NCI-H526 treated with DMSO at 0.1 percent for 48 hours (cell line): ENCODE data around the gene CAPN10.

Source experiments
- DNase-seq: peaks from one replicate; lab custom pipeline; 2025; lab: John Stamatoyannopoulos, UW

Gene CAPN10

DNA sequence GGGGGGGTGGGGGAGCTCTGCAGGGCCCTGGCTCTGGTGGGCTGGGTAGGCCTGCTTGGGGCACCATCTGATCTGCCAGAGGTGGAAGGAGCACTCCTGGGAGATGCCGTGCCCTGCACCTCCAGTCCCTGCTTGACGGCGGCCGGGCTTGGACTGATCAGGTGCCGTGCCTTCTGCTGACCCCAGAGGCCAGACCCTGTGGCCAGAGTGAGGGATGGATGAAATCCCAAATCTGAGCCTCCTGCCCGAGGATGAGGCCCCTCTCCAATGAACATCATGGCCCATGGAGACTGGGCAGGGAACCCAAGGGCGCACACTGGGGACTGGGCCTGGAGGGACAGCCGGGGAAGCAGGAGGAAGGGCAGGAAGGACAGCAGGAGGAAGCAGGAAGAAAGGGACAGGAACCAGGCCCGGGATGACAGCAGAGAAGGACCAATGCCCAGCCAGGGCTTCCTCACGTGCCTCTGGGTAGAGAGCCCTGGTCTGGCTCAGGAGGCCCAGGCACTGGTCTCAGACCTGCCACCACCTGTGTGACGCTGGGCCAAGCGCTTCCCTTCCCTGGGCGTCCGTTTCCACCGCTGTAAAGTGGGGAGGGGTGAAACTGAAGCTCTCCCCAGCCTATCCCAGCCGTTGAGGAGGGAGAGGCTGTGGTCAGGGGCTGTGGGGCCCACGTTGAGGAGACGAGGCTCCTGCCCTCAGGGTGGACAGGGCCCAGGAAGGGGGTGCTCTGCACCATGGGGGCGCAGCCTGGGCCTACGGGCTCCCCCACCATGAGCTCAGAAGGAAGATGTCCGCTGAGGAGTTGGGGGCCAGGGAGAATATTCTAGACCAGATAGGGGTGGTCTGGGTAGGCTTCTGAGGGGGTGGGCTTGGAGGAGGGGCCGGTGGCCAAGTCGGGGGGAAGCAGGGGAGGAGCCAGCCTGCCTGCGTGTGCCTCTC, 37.7 kb downstream of the CAPN10 start:
- DNase-seq, result no peak

DNA sequence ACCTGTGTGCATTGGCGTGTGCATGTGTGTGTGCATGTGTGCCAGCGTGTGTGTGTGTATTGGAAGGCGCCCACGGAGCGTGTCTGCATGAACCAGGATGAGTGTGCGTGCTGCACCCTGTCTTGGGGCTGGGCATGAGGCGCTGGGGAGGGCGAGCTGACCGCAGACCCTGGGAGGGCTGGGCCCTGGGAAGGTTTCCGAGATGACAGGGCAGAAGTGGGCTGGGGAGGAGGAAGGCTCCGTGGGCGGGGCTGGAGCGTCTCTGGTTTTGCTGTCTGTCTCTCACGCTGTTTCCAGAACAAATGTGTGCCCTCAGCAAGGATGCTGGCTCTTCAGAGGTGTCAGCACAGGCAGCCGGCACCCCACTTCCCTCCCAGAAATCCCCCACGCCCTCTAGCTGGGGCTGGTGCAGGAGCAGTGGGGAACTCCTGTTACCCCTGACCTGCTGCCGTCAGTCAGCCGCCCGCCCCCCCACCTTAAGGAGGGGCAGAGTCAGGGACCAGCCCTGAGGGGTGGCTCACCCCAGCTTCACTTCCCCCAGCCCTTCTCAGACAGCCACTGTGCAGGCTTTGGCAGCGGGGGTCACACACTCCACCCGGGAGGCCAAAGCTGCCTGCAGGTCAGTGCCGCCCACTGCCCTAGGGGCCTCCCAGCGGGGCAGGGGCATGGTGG, 38.6 kb downstream of the CAPN10 start, which contains the start of gene GPR35:
Gene GPR35, plus strand, starts transcription at position 531 of the 672 bp plus-strand sequence. CDS start 4,473 bp downstream, outside the sequence.
- no peak for DNase-seq

DNA sequence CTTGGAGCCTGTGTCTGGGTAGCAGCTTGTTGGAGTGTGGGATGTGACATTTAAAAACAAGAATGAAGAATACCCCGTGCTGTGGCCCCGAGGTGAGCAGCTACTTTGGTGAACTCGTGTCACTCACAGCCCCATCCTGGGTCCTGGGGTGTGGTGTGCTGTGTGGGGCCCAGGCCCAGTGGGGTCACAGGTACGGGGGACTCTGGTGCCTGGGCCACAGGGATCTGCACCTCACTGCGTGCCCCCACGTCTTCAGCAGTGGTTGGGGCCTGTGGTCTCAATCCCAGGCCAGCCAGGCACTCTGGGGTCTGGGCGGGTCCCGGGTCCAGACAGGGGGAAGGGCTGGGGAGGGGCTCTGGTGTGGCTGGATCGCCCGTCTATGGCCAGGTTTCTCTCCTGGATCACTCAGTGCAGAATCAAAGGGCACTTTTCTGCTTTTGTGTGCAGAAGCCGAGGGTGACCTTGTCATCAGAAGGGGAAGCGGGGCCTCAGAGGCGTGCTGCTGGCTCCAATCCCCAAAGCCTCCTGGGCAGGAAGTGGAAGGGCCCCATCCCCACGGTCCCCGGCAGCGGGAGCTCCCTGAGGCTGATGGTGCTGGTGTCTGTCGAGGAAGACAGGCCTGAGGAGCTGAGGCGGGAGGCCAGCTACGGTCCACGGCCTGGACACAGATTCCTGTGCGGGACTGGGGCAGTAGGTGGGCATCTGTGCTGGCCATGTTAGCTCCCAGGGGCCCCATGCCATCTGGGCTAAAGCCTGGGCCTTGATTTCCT, 40.2 kb downstream of the CAPN10 start:
- no peak for DNase-seq

- no peak for DNase-seq
Measured at GRCh38 chr2:240627736-240628506, 41.4 kb downstream of the CAPN10 start.

DNA sequence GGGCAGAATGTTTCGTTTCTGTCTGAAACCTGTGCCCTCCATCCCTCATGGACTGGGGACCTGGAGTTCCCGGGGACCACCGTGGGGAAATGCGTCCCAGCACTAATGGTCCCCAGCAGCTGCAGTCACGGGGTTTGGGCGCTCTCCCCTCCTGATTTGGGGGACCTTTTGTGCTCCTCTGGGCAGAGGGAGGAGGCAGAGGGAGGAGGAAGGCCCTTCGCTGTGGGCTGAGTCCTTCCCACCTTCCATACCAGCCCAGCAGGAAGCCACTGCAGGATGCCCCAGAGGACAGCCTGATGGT, 41.9 kb downstream of the CAPN10 start:
- DNase-seq, result no peak

- DNase-seq, result no peak
Measured at GRCh38 chr2:240628808-240629618, 42.5 kb downstream of the CAPN10 start.

- DNase-seq, result no peak
Measured at GRCh38 chr2:240629619-240629967, 43.1 kb downstream of the CAPN10 start.

DNA sequence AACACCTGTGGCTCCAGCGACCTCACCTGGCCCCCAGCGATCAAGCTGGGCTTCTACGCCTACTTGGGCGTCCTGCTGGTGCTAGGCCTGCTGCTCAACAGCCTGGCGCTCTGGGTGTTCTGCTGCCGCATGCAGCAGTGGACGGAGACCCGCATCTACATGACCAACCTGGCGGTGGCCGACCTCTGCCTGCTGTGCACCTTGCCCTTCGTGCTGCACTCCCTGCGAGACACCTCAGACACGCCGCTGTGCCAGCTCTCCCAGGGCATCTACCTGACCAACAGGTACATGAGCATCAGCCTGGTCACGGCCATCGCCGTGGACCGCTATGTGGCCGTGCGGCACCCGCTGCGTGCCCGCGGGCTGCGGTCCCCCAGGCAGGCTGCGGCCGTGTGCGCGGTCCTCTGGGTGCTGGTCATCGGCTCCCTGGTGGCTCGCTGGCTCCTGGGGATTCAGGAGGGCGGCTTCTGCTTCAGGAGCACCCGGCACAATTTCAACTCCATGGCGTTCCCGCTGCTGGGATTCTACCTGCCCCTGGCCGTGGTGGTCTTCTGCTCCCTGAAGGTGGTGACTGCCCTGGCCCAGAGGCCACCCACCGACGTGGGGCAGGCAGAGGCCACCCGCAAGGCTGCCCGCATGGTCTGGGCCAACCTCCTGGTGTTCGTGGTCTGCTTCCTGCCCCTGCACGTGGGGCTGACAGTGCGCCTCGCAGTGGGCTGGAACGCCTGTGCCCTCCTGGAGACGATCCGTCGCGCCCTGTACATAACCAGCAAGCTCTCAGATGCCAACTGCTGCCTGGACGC, 43.6 kb downstream of the CAPN10 start:
- no peak for DNase-seq

- DNase-seq, result no peak
Measured at GRCh38 chr2:240630771-240631547, 44.4 kb downstream of the CAPN10 start.

DNA sequence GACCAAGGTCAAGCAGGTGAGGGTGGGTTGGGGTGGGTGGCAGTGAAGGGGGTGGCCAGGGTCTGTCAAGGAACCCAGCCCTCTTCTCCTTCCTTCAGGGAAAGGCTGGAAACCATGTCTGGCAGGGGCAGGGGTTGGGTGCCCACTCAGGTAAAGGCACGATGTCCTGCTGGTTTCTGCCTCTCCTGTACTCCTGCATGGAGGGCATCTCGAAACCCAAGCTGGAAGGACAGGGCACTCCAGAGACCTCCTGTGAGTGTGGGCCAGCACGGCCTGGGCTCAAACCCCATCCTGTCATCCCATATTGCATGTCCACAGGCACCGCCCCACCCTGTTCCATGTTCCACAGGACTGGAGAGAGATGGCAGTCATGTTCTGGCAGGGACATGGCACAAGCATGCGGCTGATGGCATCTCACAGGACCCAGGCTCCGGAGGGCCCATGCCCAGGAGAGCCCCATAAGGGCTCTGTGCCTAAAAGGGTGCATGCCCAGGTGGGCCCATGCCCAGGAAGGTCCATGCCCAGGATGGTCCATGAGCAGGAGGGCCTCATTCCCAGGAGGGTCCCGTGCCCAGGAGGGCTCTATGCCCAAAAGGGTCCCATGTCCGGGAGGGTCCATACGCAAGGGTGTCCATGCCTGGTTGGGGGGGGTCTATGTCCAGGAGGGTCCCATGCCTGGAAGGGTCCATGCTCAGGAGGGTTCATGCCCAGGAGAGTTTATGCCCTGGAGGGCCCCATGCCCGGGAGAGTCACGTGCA, 45.2 kb downstream of the CAPN10 start:
- no peak for DNase-seq

DNA sequence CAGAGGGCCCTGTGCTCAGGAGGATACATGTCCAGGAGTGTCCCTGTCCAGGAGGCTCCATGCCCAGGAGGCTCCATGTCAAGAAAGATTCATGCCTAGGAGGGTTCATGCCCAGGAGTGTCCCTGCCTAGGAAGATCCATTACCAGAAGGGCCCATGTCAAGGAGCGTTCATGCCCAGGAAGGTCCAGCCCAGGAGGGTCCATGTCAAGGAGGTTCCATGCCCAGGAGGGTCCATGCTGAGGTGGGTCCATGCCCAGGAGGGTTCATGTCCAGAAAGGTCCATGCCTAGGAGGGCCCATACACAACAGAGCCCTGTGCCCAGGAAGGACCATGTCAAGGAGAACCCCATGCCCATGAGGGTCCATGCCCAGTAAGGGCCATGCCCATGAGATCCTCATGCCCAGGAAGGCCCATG, 45.8 kb downstream of the CAPN10 start:
- no peak for DNase-seq

DNA sequence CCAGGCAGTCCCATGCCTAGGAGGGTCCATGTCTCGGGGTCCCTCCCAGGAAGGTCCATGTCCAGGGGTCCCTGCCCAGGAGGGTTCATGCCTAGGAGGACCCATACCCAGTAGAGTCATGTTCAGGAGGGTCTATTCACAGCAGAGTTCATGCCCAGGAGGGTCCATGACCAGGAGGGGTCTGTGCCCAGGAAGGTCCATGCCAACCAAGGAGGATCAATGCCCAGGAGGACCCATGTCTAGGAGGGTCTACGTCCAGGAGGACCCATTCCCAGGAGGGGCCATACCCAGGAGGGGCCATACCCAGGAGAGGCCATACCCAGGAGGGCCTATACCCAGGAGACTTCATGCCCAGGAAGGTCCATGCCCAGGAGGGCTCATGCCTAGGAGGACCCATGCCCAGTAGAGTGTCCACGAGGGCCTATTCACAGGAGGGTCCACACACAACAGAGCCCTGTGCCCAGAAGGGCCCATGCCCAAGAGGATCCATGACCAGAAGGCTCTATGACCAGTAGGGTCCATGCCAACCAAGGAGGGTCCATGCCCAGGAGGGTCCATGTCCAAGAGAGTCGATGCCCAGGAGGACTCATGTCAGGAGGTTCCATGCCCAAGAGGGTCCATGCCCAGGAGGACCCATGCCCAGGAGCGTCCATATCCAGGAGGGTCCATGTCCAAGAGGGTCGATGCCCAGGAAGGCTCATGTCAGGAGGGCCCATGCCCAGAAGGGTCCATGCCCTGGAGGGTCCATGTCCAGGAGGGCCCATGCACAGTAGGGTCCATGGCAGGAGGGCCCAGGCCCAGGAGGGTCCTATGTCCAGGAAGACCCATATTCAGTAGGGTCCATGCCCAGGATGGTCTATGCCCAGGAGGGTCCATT, 48.8 kb downstream of the CAPN10 start:
- DNase-seq, result no peak

GRCh38 chr2:240635998-240636547, 49.5 kb downstream of the CAPN10 start:
- no peak for DNase-seq

DNA sequence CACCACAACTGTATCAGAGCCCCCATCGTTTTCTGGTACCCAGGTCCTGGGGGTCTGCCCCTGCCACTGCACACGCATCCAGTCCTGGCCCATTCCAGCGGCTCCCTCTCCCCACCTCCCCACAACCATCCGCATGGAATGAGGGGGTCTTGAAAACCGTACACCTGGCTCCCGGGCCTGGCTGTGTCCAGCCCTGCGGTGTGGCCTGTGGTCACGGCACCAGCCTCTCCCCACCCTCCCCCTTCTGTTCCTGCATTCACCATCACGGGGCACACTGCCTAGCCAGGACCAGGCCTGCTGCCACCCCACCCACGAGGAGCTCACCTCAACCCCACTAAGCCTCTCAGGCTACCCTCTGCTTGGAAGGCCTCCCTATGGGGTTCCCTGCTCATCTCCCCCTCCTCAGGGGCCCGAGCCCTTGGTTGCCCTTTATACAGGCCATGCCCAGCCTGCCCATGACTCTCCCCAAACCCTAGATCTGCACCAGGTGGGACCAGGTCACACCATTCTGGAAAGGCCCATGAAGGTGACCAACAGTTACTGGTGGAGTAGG, 50.1 kb downstream of the CAPN10 start:
- DNase-seq, result no peak

DNA sequence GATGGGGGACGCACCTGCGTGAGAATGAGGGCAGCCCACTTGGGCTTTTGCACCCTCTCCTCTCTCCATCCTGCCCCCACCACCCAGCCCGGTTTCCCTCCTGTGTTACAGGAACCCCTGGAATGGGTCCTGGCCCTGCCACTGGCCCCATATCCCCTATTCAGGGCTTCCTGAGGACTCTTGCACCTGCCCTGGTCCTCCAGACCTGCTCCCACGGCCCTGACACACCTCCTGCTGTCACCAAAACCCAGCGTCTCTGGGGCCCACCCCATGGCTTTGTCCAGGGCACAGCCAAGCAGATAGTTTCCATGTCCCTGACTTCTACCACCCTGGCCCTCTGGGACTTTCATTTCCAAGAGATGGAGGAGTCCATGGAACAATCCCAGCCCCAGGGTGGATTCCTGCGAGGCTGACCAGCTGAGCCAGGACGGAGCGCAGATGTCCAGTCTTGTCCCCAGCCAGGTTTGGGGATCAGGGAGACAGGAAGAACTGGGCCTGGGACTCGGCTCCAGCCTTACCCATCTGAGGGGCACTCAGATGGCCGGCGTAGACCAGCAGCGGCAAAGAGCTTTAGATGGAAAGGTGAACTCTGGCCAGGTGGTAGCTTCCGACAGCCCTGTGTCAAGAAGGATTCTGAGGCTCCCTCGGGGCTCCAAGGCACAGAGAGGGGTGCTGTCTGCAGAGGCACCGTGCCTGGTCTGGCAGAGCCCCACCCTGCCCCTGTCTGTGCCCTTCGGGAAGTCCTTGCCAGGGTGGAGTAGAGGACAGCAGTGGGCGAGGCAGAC, 50.8 kb downstream of the CAPN10 start:
- no peak for DNase-seq

DNA sequence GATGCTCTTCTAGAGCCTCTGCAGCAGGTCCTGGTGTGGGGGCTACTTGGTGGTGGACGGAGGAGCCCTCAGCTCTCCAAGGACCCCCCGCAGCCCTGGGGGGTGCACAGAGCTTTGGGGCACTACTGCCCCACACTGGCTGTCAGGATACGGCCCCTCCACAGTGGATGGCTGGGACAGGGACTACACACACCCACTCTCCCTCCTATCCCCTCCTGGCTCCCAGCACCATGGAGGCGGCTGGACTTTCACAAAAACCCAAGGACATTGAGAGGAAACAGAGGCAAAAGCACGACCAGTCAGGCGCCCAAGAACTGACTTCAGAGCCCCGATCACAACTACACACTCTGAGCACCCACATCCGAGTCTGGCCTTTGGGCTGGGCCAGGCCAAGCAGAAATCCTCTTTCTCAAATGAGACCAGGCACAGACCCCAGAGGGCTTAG, 51.4 kb downstream of the CAPN10 start:
- no peak for DNase-seq
